B cell (primary cell): Measurements from ENCODE around the gene DTX4. TPM values are rescaled to one million over a fixed set of nuclear protein-coding genes. Genes with fewer than 3 reads are reported as not detected.

Experiments used
- ATAC-seq: fragments of 200-7000 bp; cut with Tn5 transposase; one replicate; pipeline ENCODE4 v1.10.0; 2021; ENCODE audit warnings: low read depth, mild to moderate bottlenecking, moderate number of reproducible peaks, moderate library complexity
- CTCF ChIA-PET: fragments of 350-600 bp; sonication (Branson Sonifier 250); formaldehyde crosslinking; loops from one replicate; lab custom pipeline; 2021; ENCODE audit warnings: antibody characterized with exemption, inconsistent platforms; lab: Charles Lee
- POLR2A ChIA-PET: fragments of 350-600 bp; sonication (Branson Sonifier 250); formaldehyde crosslinking; loops from one replicate; lab custom pipeline; 2021; ENCODE audit warnings: antibody characterized with exemption; lab: Charles Lee
- DNase-seq: peaks from one replicate; pipeline ENCODE4 v3.0.0; 2013
- H2AFZ ChIP-seq: 2 replicates; pipeline ENCODE4 v1.6.1; 2012; ENCODE audit warnings: mild to moderate bottlenecking, low read depth, low read length; ENCODE audit not compliant: insufficient read depth, poor library complexity, severe bottlenecking
- H3K27ac ChIP-seq, 2 donors: 1 replicate in 1 of 2; 2 replicates in 1 of 2; pipeline ENCODE4 v1.5.1; 2012 to 2013; ENCODE audit warnings: low read length in 2 of 2, mild to moderate bottlenecking in 2 of 2, moderate library complexity in 1 of 2
- H3K27me3 ChIP-seq, 4 experiments: fragments of 200-600 bp in 1 of 4; sonication (generic) in 1 of 4; replicated peaks in 1 of 4; 1 replicate in 2 of 4; 2 replicates in 2 of 4; pipeline versions ENCODE4 v1.6.1 to v1.7.0; 2013 to 2016; ENCODE audit warnings: low read length in 3 of 4, mild to moderate bottlenecking in 2 of 4, mixed read lengths in 1 of 4, moderate library complexity in 1 of 4; ENCODE audit not compliant: insufficient read depth in 4 of 4, control insufficient read depth in 3 of 4; ENCODE audit errors: control extremely low read depth in 1 of 4
- H3K36me3 ChIP-seq, 2 experiments: replicated peaks in 1 of 2; 1 replicate in 1 of 2; 2 replicates in 1 of 2; pipeline versions ENCODE4 v1.6.1 to v1.7.1; 2013; ENCODE audit warnings: low read length in 1 of 2; ENCODE audit not compliant: insufficient read depth in 2 of 2, control insufficient read depth in 1 of 2; ENCODE audit errors: control extremely low read depth in 1 of 2, extremely low read depth in 1 of 2
- H3K4me1 ChIP-seq, 2 donors: fragments of 200-600 bp in 1 of 2; sonication (generic) in 1 of 2; 1 replicate in 1 of 2; 2 replicates in 1 of 2; pipeline versions ENCODE4 v1.5.1 to v1.6.1; 2013 to 2017; ENCODE audit warnings: low read length in 2 of 2; ENCODE audit not compliant: control insufficient read depth in 2 of 2, insufficient read depth in 2 of 2
- H3K4me2 ChIP-seq: replicated peaks from 2 replicates; pipeline ENCODE3; 2012; ENCODE audit warnings: mild to moderate bottlenecking, low read depth, low read length; ENCODE audit not compliant: poor library complexity, severe bottlenecking
- H3K4me3 ChIP-seq, 5 experiments: fragments of 200-600 bp in 1 of 5; sonication (generic) in 1 of 5; 1 replicate in 3 of 5; 2 replicates in 2 of 5; pipeline versions ENCODE4 v1.5.1 to v1.7.0; 2011 to 2016; ENCODE audit warnings: low read length in 4 of 5, mild to moderate bottlenecking in 4 of 5, low read depth in 2 of 5, control low read depth in 1 of 5, moderate library complexity in 1 of 5; ENCODE audit not compliant: insufficient read depth in 1 of 5; ENCODE audit errors: control extremely low read depth in 1 of 5, extremely low read depth in 1 of 5
- H3K79me2 ChIP-seq: fragments of 200-600 bp; sonication (generic); one replicate; pipeline ENCODE4 v1.6.0; 2016; ENCODE audit warnings: low read length; ENCODE audit not compliant: control insufficient read depth, insufficient read depth
- H3K9ac ChIP-seq: fragments of 200-600 bp; sonication (generic); 2 replicates; pipeline ENCODE4 v1.6.1; 2017; ENCODE audit warnings: mild to moderate bottlenecking, low read length, moderate library complexity
- H3K9me3 ChIP-seq, 3 donors: one replicate each; pipeline versions ENCODE4 v1.6.1 to v1.7.1; 2013; ENCODE audit warnings: low read length in 2 of 3; ENCODE audit not compliant: control insufficient read depth in 2 of 3, insufficient read depth in 1 of 3; ENCODE audit errors: control extremely low read depth in 1 of 3
- H4K20me1 ChIP-seq: 2 replicates; pipeline ENCODE4 v1.6.0; 2012; ENCODE audit warnings: mild to moderate bottlenecking, low read length; ENCODE audit not compliant: insufficient read depth, control insufficient read depth, poor library complexity, severe bottlenecking
- H3K27ac Mint-ChIP-seq: one replicate; pipeline ENCODE4 v1.8.0; 2021; ENCODE audit warnings: mixed read lengths
- H3K27me3 Mint-ChIP-seq: one replicate; pipeline ENCODE4 v1.8.0; 2021; ENCODE audit warnings: mixed read lengths
- H3K4me1 Mint-ChIP-seq: one replicate; pipeline ENCODE4 v1.8.0; 2021; ENCODE audit warnings: mixed read lengths
- H3K4me3 Mint-ChIP-seq: one replicate; pipeline ENCODE4 v1.8.0; 2021; ENCODE audit warnings: mixed read lengths
- H3K9me3 Mint-ChIP-seq: one replicate; pipeline ENCODE4 v1.8.0; 2022; ENCODE audit warnings: mixed read lengths; ENCODE audit not compliant: insufficient read depth
- EZH2 ChIP-seq: IDR thresholded peaks from 2 replicates; pipeline ENCODE4 v1.6.1; 2012; ENCODE audit warnings: borderline replicate concordance, low read depth, mild to moderate bottlenecking, moderate library complexity, low read length; ENCODE audit not compliant: insufficient read depth, poor library complexity, severe bottlenecking
- WGBS: methylation state at CpG from one replicate; pipeline ENCODE4 v1.1.5; 2013; ENCODE audit warnings: missing lambda C conversion rate; ENCODE audit not compliant: insufficient coverage; 5-methylcytosine and 5-hydroxymethylcytosine counted together
- intact Hi-C: fragments of 100-400 bp; cut with micrococcal nuclease; formaldehyde crosslinking; loops from one replicate; pipeline ENCODE4 v1.10.0; 2022
- polyA plus RNA-seq: library from polyadenylated mRNA; depleted of rRNA; stranded (reverse); fragments of >200 nt; gene quantifications from 2 replicates; pipeline ENCODE4 v1.2.3, GENCODE V29; 2012
- total RNA-seq, 2 donors: library from RNA; stranded (reverse); fragments of 120-200 nt in 1 of 2; gene quantifications; 1 replicate in 1 of 2; 2 replicates in 1 of 2; pipeline versions ENCODE4 v1.2.3 to v1.2.4, GENCODE V29; 2013 to 2022
- TF ChIP-seq, protein P1 (sequence below): fragments of 200-600 bp; IDR thresholded peaks from one replicate; pipeline ENCODE4 v1.8.0; 2022; ENCODE audit warnings: antibody characterized with exemption, mild to moderate bottlenecking

DTX4 gene
- total and polyA plus RNA-seq, 2 donors (not counting 1 experiment from before 2014, with no cell fraction given), result 11.7 to 43.3 TPM

DNA sequence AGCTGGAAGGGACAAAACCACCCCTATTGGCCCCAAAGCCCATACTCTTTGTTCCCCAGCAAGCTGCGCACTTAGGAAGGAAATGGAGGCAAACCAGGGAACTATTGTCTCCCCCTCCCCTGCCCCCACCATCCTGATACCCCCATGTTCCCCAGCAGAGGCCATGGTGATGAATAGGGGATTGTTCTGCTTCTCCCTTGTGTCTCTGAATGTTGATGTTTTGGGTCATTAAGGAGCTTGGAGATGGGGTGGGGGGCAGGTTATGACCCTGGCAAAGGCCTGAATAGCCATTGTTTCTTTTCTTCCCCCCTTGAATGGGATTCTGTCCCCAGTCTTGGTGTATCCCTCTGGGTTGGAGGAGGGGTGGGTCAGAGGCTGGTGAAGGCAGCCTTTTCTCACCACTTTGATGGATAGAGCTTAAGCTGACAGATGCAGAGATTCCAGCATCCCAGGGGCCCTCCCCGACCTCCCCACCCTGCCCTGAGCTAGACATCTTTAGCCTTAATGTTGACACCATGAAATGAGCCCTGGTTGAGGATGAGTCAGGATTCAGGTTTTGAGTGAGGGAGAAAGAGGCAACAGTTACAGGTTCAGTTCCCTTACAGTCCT lies 8.3 kb downstream of the DTX4 start:
- H3K36me3 ChIP-seq, result peaks cover 3 to 59% of the 10 kb centered on the region in 2 experiments
- H3K4me3 Mint-ChIP-seq, result no peak overlapping the region
- peaks cover 12% of the 10 kb centered on the region for H3K4me1 Mint-ChIP-seq
- peaks cover 83% of the 10 kb centered on the region for H3K79me2 ChIP-seq
- CTCF ChIA-PET, result interaction anchor here (0.7 to 18.8 kb wide), 11 partner anchors 7 to 249 kb away, joined by 3 to 215 read pairs (median 4); partner anchors contain the start of genes DTX4 and MPEG1
- H3K27ac ChIP-seq, result no peak overlapping the region
- peaks cover 8% of the 10 kb centered on the region for H3K9me3 Mint-ChIP-seq
- WGBS, result 83% methylated on average over 1 of the region's 2 CpGs
- H3K27me3 ChIP-seq, result no peaks in the 10 kb centered on the region
- no peaks in the 10 kb centered on the region for H3K27me3 Mint-ChIP-seq
- no peak for ATAC-seq
- H4K20me1 ChIP-seq, result peaks cover 61% of the 10 kb centered on the region
- no peak overlapping the region for H3K9ac ChIP-seq
- peaks cover 0 to 9% (median 7%) of the 10 kb centered on the region in 3 donors for H3K9me3 ChIP-seq
- intact Hi-C loops, result no loop called here
- H3K4me1 ChIP-seq, result peaks cover 0 to under 1% of the 10 kb centered on the region in 2 donors
- TF ChIP-seq, protein P1, sequence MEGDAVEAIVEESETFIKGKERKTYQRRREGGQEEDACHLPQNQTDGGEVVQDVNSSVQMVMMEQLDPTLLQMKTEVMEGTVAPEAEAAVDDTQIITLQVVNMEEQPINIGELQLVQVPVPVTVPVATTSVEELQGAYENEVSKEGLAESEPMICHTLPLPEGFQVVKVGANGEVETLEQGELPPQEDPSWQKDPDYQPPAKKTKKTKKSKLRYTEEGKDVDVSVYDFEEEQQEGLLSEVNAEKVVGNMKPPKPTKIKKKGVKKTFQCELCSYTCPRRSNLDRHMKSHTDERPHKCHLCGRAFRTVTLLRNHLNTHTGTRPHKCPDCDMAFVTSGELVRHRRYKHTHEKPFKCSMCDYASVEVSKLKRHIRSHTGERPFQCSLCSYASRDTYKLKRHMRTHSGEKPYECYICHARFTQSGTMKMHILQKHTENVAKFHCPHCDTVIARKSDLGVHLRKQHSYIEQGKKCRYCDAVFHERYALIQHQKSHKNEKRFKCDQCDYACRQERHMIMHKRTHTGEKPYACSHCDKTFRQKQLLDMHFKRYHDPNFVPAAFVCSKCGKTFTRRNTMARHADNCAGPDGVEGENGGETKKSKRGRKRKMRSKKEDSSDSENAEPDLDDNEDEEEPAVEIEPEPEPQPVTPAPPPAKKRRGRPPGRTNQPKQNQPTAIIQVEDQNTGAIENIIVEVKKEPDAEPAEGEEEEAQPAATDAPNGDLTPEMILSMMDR, result no peak
- no peak for TF ChIP-seq EZH2
- H3K4me3 ChIP-seq, result no peak overlapping the region
- H3K27ac Mint-ChIP-seq, result no peak overlapping the region
- no peak overlapping the region for H3K4me2 ChIP-seq
- POLR2A ChIA-PET, result interaction anchor here (0.6 to 0.9 kb wide), 2 partner anchors 22 to 106 kb away, joined by 3 read pairs; no protein-coding TSS in a partner anchor
- no peak for DNase-seq
- no peak overlapping the region for H2AFZ ChIP-seq

DNA sequence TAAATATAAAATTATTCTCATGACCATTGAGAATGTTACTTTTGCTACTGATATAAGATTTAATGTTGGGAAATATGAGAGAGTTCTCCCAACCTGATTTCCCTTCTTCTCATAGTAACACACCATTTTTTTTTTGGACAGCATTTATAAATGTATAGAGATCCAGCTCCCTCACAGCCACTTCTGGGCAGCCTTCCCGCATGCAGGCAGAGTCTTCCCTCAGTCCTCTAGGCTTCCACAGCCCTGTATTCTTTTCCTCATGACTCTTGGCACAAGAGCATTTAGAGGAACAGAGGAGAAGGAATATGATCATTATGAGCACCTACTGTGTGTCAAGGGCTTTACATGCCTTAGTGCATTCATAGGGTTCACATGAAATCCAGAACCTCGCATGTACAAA lies 9.0 kb downstream of the DTX4 start:
- H3K27ac ChIP-seq, result no peak overlapping the region
- peaks cover 63% of the 10 kb centered on the region for H4K20me1 ChIP-seq
- peaks cover 83% of the 10 kb centered on the region for H3K79me2 ChIP-seq
- Mint-ChIP-seq H3K27ac (no peak overlapping the region), H3K9me3 (peaks cover 8% of the 10 kb centered on the region), H3K4me3 (no peak overlapping the region), H3K4me1 (peaks cover 10% of the 10 kb centered on the region), H3K27me3 (no peaks in the 10 kb centered on the region)
- peaks cover 3 to 64% of the 10 kb centered on the region in 2 experiments for H3K36me3 ChIP-seq
- peaks cover 0 to 9% (median 7%) of the 10 kb centered on the region in 3 donors for H3K9me3 ChIP-seq
- intact Hi-C loops, result no loop called here
- no peak overlapping the region for H3K4me2 ChIP-seq
- no peak overlapping the region for H3K4me3 ChIP-seq
- no peak overlapping the region for H3K9ac ChIP-seq
- DNase-seq, result no peak
- POLR2A ChIA-PET, result interaction anchor here (0.9 kb wide), 1 partner anchor 22 kb away, joined by 3 read pairs; no protein-coding TSS in a partner anchor
- no CpG with 5 or more reads among the region's 2 CpGs for WGBS
- no peak for ATAC-seq
- CTCF ChIA-PET, result interaction anchor here (0.7 to 18.8 kb wide), 9 partner anchors 8 to 248 kb away, joined by 3 to 215 read pairs (median 4); partner anchors contain the start of gene DTX4
- no peak overlapping the region for H2AFZ ChIP-seq
- H3K4me1 ChIP-seq, result no peaks in the 10 kb centered on the region
- H3K27me3 ChIP-seq, result no peaks in the 10 kb centered on the region
- TF ChIP-seq EZH2, result no peak
- TF ChIP-seq, protein P1, result no peak
